GM21576 (cell line): ENCODE measurements around the gene ZNF22.

Experiments used
- ATAC-seq: cut with Tn5 transposase; IDR thresholded peaks from one replicate; pipeline ENCODE4 v1.9.1; 2021; ENCODE audit warnings: mild to moderate bottlenecking, moderate library complexity; ENCODE audit not compliant: unreplicated experiment

The ZNF22 gene

DNA sequence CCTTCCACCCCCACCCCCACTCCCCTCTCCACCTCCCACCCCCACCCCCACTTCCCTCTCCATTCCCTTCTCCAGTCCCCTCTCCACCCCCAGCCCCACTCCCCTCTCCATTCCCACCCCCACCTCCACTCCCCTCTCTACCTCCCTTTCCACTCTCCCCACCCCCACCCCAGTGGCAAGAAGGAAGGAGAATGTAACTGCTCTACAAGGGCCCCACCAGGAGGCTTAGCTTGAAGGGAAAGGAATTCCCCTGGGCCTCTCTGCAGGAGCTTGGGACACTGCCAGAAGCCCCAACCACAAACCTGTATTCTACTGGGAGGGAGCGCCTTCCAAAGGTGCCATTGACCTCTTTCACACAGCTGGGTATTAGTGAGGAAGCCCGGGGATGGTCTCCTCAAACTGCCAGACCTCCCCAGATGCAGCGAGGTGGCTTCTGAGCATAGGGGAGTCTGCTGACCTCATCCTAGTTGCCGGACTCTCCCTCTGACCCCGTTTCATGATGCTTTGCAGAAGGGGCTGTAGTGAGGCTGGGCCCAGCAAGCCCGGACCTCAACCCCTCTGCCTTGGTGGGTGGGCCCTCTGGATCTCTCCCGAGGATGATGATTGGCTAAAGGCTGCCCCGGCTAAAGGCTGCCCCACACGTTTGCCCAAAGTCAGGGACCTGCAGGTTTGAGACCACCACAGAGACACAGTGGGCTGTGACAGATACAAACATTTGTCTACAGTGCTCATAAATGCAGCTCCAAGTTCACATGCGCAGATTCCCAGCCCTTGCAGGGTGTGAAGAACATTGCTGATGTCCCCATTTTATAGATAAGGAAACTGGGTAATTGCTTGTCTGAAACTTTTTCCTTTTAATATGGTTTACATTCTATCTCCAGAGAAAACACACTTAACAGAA lies 25.0 kb upstream of the ZNF22 start:
- no peak for ATAC-seq

DNA sequence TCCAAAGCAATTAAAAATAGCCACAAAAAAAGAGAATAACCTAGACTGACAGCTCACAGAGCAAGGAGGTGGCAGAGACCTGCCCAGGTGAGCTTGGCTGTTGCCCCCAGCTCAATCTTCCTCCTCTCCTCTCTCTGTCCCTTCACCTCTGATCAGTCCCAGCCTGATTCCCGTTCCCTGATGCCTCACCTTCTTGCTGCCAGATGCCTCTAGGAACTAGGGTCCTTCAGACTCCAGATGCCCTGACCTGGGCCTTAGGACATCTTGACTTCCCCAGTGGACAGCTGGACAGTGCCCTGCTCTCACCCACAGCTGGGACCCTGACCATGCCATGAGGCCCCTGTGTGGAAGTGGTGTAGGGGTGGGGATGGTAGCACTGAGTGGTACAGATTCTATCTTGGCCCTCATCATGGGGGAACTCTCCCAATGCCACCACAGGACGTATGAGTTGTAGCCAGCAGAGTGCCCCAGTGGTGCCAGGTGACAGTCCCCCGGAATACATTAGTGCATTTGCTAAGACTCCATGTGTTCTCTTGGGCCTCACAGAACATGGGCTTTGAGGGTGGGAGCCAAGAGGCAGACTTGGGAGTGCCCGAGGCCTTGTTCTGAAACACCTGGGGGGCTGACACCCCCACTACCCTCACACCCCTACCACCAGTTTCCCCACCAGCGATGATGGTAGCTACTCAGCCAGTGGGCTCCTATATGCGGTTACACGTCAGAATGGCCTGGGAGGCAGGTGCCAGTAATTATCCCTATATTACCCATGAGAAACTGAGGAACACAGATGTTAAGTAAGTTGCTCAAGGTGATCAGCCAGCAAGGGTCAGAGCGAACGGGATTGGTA lies 24.1 kb upstream of the ZNF22 start:
- no peak for ATAC-seq

DNA sequence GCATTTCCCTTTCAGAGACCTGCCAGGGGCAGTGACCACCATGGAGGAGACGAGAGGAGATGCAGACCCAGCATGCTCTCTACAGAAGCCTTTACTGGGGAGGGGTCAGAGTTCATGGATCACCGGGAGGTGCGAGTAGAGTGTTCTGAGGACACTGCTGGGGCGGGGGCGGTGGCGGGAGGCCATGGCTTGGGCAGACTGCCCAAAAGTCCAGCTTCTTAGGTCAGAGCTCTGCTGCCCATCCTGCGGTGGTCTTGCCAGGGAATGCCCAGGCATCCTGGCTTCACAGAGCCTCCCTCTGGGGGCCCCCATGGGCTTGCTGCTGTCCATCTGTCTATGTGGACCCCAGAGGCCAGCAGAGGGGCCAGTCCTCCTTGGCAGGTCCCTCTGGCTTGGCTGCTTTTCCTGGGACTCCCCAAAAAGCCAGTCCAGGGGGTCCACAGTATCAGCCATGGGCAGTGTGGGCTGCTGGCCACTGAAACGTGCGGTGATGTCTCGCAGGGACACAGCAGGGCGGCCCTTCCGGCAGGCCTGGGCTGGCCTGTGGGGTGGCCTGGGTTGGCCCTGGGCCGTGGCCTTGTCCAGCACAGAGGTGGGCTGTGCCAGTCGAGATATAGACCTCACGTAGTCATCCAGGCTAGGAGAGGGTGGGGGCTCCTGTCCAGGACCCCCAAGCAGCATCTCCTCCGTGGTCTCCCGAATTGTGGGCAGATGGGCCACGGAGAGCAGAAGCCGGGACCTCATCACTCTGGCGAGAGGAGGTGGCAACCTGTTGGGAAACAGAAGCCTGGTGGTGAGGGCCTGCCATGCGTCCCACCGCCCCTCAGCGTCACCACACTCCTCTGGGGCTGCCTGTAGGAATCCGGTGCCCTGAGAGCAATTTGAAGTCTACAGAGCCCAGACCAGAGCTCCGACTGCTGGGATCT lies 23.2 kb upstream of the ZNF22 start:
- ATAC-seq: no peak

DNA sequence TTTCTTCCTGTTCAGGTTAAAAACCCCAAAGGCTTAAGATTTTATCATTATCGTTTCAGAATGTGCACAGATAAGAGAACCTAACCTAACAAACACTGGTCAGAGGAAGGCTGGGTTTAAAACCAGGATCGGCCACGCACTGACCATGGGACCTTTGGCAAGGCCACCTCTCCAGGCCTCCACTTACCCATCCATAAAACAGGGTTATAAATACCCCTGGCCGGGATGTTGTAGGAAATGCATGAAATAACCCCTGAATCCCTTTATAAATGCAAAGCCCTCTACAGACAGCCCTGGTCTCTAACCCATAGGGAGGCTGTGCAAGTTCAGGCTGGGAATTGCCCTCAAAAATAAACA lies 22.5 kb upstream of the ZNF22 start:
- ATAC-seq: no peak

DNA sequence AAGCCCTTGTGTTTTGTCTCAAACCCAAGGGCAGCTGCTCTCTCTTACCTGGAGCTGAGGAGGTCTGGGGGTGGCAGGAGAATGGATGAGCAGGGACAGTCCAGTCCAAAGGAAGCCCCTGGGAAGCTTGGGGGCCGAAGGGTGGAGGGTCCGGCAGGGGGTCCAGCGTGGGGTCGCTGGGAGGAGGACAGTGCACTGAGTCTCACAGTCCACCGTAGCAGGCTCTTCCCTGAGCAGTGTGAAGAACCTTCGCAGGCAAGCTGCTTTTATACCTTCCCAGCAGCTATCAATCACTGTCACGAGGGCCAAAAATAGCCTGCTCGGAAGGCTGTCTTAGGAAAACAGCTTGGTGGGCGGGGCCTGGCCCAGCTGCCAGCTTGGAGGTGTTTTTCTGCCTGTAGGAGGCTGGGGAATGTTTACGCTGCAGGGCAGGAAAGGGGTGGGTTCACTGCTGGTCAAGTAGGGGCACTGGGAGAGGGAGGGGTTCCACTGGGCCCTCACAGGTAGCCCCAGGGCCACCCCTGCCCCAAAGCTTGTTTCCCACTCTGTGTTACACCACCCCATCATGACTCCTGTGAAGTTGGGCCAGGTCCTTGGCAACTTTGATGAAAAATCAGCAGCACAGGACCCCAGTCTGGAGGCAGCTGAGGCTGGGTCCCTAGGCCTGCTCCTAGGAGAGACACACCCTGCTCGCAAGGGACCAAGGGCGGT lies 22.0 kb upstream of the ZNF22 start, which contains the start of gene DEPP1:
Gene DEPP1 (minus strand): TSS at position 240 of the 711 bp plus-strand sequence. CDS start 779 bp downstream, outside the sequence.
- no peak for ATAC-seq

DNA sequence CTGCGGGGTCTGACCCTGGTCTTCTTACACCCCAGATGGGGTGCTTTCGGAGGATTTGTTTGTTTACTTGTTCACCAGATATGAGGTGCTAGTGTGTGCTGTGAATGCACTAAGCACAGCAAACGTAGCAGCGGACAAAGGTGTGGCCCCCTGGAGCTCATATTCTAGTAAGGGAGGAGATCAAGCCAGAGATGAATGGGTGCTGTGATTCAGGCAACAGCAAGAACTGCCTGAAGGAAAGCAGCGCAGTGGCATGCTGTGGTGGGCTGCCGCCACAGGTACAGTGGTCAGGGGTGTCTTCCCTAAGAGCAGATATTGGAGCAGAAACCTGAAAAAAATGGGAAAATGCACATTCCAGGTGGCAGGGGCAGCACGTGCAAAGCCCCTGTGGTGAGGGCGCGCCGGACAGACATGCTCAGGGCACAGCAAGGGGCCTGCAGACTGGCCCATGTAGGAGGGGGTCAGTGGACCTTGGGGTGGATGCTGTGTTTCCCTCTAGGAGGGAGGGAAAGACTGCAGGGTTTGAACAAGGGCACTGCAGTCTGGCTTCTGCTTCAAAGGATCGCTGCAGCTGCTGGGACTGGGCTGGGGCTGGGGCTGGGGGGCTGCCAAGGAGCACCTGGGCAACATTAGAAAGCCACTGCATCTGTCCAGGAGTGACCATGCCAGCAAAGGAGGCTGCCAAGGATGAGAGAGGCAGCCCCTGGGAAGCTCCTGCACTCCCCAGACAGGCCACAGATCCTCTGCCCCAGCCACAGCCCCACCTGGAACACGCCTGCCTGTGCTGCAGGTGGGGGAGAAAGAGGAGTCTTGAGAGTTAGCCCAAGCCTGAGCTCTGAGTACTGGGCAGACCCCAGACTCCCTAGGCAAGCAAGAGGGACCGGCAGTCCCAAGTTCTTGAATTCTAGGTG lies 21.2 kb upstream of the ZNF22 start:
- ATAC-seq: no peak

DNA sequence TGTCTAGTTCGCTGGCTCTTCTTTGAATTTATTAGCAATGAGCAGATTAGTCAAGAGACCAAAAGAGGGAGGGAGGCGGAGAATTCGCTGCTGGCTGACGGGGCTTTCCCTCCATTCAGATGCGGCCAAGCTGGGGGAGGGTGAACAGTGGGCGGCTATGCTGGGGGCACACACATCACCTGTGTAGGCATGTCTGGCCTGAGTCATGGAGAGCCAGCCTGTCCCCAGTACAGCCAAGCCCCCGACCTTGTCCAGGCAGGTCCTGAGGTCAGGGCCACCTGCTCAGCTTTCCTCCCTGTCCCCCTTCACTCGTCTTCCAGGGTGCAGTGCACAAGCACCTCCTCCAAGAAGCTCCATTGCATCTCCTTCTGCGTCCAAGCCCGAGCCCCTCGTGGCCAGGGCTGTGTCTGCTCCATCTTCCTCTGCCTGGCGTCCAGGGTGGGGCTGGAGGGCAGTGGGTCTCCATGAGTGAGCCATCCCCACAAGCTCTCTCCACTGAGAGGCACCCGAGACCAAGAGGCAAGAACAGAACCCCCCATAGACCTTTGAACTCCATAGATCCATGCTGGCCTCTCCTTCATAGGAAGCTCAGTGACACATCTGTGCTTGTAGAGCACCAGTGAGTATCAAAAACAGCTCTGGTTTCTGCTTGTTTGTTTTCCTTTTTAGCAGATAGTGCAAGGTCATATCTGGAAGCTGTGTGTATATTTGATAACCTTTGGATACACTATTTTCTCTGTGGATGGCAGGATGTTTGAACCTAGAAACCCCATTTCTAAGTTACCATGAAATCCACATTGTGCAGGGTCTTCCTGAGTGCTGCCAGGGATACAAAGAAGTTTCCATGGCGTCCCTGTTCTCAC lies 20.2 kb upstream of the ZNF22 start:
- ATAC-seq: no peak

DNA sequence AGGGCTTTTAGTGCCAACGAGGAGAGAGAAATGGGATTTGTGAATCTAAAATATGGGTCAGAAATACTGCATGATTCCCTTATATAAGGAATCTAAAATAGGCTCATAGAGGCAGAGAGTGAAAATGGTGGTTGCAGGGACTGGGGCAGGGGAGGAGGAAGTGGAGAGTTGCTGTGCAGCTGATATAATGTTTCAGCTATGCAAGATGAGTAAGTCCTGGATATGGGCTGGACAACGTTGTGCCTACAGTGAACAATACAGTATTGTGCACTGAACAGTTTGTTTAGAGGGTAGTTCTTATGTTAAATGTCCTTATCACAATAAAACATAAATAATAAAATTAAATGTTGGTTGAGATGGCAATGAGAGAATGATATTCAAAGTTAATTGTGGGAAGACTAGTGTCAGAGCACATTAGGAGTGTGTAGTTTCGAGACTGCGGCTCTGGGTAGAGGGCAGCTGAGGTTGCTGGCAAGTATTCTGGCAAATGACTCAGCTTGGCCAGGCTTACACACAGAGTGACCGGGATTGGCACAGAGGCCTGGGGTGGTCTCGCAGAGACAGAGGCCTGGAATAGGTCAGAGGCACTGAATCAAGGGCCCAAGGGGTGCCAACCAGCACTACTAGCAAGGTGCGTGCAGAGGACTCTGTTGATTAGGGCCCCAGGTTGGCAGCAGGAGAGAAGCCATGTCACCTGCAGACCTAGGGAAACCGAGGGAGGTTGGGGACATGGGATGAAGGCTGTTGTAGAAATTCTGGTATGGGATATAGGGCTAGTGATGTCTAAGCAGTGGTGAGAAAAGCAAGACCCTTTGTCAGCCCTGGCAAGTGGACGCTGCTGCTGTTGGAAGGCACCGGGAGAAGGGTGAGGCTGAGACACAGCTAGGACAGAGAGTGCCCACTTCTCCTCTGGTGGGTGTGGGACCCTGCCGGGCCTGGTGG lies 19.3 kb upstream of the ZNF22 start:
- peak; percentile 60 for ATAC-seq

DNA sequence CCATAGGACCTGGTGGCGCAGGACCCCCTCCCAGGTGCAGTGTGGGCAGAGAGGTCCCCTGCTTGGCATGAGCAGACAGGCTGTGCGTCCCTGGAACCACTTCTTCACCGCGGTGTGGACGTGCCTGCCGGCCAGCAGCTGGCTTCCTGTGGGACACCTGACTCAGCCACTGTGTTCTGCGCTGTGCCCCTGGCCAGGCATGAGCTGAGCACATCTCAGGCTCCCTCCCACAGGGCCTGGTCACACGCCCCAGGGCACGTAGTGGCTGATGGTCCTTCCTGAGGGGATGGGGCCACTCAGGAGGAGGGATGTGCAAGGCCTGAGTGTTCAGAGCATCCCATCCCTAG lies 18.6 kb upstream of the ZNF22 start:
- no peak for ATAC-seq

DNA sequence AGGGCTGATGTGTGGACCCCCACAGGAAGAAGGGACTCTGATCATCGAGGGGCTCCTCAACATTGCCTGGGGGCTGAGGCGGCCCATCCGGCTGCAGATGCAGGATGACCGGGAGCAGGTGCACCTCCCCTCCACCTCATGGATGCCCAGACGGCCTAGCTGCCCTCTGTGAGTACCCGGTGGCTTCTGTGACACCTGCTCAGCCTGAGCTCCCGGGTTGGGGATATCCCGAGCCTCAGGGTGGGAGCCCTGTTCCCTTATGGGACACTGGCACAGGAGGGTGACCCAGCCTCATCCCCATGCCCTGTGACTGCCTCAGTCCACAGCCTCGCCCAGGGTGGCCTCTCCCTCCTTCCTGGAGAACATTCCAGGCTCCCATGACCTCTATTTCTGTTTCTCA lies 18.2 kb upstream of the ZNF22 start:
- ATAC-seq: no peak

DNA sequence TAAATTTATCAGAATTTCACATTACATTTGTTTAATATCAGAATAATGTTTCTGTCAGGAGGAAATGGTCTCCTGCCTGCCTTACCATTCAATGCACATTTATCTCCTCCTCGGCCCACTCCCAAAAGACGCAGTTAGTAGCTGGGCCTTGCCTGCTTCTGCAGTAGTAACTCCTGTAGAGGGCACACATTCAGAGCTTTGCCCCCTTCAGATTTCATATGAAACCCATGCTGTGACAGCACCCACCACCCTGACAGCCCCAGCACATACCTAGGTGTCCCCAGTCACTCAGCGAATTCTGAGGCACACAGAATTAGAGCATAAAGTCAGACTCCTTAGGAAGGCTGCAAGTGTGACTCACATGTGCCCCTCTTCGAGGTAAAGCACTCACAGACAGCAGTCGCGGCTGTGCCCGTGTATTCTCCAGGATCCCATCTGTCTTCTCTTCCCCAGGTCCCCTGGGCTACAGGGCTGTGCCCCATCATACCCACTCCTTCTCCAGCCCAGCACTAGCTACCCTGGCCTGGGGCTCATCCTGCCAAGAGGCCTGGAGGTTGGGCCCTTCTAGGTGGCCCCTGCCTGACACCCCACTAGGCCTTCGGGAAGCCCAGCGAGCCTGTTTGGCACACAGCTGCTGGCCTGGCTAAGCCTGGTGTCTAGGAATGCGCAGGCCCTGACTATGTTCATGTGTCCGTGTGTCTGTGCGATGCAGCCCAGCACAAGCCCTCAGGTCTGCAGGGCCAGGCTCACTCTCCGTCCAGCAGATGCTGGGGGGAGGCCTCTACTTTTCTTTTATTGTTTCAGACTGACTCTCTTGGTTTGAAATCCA lies 17.4 kb upstream of the ZNF22 start:
- ATAC-seq: no peak

DNA sequence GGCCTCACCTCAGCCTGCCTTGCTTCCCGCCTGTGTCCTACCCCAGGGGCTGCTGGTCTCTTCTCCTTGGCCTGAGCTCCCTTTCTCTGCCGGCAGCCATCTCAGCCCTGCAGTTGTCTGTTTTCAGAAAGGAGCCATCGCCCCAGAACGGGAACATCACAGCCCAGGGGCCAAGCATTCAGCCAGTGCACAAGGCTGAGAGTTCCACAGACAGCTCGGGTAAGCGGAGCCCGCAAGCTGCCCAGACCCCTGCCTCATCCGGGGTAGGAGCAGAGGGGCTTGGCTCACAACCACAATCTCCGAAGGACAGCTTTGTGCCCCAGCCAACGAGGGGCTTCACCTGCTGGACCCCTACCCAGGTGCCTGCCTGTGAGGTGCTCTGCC lies 16.8 kb upstream of the ZNF22 start:
- ATAC-seq: no peak

DNA sequence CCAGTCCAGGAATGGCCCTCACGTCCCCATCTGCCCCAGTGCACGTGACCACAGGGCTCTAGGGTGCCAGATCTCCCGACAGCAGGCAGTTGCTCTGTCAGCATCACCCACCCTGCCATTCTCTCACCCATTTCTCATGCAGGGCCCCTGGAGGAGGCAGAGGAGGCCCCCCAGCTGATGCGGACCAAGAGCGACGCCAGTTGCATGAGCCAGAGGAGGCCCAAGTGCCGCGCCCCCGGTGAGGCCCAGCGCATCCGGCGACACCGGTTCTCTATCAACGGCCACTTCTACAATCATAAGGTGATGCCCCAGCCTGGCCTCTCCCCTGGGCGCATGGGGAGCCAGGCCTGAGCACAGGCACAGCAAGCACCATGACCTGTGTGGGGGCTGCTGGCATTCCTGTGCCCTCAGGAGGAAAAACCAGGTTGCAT lies 16.0 kb upstream of the ZNF22 start:
- no peak for ATAC-seq

DNA sequence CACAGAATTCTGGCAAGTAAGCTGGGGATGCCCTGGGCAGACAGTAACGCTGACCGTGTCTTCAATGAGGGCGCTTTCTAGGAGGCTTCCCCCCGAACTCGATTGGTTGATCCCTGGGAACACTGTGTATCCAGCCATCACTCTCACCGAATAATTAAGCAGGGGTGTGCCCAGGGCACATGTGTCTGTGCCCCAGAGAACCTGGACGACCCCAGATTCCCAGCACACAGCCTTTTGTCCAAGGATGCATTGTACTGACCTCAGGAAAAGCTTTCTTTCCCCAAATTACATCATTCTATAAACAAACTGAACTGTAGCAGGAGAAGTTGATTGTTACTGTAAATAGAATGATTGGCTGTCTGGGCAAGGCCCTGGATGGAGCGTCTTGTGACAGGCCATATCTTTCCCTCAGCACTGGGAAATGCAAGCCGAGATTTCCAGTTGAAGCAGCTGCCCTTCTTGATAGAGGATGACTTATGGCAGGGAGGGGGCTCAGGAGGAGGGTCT lies 15.5 kb upstream of the ZNF22 start:
- ATAC-seq: no peak

DNA sequence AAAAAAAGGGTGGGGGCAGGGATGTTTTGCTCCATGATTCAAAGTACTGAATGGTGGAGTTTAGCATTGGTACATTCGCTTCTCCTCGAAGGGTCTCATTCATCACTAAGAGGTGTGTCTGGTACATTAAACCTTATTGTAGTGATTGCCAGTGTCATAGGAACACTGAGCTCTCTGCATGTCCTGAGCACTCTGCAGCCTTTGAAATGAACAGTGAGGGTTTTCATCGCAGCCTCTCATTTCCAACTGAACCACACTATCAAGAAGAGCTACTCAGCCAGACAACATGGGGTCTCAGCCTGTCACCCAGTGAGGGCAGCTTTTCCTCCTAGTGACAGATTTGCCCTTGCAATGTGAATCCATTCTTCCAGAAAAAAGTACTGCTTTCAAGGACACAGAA lies 14.5 kb upstream of the ZNF22 start:
- no peak for ATAC-seq

DNA sequence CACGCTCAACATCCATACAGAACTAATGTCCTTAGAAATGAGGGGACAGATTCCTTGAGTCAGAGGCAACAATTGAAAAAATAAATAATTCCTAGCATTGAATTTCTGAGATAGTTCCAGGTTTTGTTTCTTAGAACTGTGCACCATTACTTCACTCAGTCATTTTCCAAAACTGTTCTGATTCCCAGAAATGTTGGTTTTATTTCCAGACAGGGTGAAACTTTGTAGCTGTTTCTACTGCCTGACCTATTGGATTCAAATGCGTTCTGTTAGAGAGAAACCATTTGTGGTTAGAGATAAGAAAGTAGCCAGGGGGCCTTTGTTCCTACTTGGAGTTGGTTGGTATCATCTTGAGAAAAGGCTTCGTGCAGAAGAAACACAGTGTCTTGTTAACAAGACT lies 14.1 kb upstream of the ZNF22 start:
- no peak for ATAC-seq
